NB4 (cell line): ENCODE results near the gene GSX1.

Source experiments
- DNase-seq: peaks from one replicate; pipeline ENCODE4 v3.0.0; 2010; ENCODE audit warnings: low read depth
- H3K4me3 ChIP-seq: one replicate; pipeline ENCODE4 v1.5.1; 2011; ENCODE audit warnings: mild to moderate bottlenecking, low read depth, low read length, moderate library complexity
- MYC ChIP-seq: IDR thresholded peaks from 2 replicates; pipeline ENCODE4 v1.6.1; 2011; ENCODE audit warnings: low read depth, low read length
- POLR2A ChIP-seq: IDR thresholded peaks from 2 replicates; pipeline ENCODE4 v1.6.1; 2011; ENCODE audit warnings: mild to moderate bottlenecking; ENCODE audit not compliant: insufficient read length; ENCODE audit errors: extremely low read depth
- TF ChIP-seq, protein P1 (sequence below): IDR thresholded peaks from one replicate; pipeline ENCODE4 v1.5.1; 2012; ENCODE audit warnings: low read depth, low read length
- TF ChIP-seq, protein P2 (sequence below): IDR thresholded peaks from 2 replicates; pipeline ENCODE4 v1.6.1; 2011; ENCODE audit warnings: low read depth, low read length

The GSX1 gene

DNA sequence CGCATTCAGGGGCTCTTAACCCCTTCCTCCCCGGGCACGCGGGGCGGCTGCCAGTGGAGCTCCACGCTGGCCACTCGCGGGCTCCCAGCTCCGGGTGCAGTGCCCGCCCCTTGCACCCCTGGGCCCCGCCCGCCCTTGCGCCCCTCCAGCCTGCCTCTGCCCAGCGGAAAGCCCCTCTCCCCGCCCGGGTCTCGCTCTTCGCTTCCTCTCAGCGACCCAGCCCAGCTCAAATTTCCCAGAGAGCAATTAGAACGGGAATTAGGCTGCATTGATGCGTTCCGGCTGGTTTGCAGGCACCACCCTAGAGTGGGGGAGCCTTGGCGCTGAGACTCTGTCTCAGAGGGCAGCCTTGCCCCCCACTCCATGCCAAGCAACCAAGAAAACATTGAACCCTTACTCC is 1.8 kb upstream of the GSX1 start:
- no peak overlapping the region for H3K4me3 ChIP-seq
- TF ChIP-seq, protein P1, sequence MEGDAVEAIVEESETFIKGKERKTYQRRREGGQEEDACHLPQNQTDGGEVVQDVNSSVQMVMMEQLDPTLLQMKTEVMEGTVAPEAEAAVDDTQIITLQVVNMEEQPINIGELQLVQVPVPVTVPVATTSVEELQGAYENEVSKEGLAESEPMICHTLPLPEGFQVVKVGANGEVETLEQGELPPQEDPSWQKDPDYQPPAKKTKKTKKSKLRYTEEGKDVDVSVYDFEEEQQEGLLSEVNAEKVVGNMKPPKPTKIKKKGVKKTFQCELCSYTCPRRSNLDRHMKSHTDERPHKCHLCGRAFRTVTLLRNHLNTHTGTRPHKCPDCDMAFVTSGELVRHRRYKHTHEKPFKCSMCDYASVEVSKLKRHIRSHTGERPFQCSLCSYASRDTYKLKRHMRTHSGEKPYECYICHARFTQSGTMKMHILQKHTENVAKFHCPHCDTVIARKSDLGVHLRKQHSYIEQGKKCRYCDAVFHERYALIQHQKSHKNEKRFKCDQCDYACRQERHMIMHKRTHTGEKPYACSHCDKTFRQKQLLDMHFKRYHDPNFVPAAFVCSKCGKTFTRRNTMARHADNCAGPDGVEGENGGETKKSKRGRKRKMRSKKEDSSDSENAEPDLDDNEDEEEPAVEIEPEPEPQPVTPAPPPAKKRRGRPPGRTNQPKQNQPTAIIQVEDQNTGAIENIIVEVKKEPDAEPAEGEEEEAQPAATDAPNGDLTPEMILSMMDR, result no peak
- TF ChIP-seq MYC, result no peak
- no peak for DNase-seq

DNA sequence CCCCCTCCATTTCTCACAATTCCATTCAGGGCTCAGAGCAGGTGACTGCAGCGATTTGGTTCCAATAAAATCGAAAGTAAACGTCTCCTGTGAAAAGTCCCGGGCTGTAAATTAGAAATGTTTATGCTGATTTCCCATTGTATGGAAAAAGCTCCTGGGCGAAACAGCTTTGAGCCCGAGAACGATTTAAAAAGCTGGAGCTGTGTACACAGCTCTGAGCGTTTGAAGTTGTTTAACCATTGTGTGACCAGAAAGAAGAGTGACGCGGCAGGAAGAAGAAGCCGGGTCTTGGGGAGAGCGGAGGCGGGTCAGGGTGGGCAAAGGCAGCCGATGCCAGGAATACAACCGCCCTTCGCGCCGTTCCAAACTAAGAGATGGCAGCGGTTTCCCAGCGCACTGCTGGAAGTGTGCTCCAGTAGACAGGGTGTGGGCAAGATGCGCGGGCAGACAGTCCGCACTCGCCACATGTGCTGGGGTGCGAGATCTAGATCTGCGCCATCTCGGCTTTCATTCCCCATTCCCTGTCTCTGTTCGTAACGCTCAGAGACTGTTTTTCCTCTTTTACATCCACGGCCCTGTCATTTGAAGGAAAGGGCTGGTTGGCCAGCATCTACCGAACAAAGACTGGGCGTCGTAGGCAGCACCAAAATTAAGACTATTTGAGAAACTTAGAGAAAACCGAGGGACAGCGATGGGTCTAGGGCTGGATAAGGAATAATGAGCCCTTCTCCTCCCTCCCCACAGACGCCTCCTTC is 960 bp upstream of the GSX1 start:
- DNase-seq, result no peak
- H3K4me3 ChIP-seq, result no peak overlapping the region
- no peak for TF ChIP-seq POLR2A

DNA sequence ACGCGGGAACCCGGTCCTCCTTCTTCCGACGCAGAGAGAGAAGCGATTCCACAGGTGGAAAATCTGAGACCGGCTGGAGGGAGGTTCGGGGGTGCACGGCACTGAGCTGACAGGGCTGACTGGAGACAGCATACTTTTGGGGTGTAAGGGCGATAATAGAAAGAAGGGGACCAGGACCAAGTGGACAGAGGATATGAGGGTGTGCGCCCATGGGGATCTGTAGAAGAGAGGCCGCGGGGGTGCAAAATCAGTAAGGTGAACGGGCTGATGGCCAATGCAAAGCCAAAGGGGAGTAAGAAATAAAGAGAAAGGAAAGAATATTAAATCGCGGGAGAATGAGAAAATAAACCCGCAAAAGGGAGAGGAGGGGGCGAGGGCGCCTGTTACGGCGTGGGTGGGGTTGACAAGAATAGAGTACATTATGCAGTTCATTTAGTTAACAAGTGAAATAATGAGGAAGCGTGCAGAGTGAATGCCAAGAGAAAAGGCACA is 336 bp upstream of the GSX1 start:
- no peak overlapping the region for H3K4me3 ChIP-seq
- no peak for DNase-seq
- TF ChIP-seq, protein P1, result no peak
- TF ChIP-seq, protein P2, sequence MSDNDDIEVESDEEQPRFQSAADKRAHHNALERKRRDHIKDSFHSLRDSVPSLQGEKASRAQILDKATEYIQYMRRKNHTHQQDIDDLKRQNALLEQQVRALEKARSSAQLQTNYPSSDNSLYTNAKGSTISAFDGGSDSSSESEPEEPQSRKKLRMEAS, result no peak
- TF ChIP-seq POLR2A, result no peak
- TF ChIP-seq MYC, result no peak

DNA sequence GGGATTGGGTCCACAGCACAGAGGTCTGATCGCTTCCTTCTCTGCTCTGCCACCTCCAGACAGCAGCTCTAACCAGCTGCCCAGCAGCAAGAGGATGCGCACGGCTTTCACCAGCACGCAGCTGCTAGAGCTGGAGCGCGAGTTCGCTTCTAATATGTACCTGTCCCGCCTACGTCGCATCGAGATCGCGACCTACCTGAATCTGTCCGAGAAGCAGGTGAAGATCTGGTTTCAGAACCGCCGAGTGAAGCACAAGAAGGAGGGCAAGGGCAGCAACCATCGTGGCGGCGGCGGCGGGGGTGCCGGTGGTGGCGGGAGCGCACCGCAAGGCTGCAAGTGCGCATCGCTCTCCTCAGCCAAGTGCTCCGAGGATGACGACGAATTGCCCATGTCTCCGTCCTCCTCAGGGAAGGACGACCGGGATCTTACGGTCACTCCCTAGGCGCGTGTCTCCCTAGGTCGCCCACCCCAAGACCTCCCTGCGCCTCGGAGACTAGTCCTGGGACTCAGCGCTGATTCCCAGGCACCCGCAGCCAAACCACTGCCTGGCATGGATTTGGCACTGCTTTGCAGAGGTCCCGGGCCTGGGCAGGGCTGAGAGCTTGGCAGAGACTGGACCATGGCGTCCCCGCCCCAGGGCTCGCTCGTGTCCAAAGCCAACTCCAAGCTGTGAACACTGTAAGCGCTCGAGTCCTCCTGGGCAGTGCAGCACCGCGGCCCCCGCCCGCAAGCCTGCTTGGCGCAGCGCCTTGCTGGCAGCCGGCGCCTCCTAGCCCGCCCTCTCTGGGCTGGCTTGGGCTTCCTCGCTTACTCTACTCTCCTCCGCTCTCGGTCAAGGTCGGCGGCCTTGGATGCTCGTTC is 1.5 kb downstream of the GSX1 start:
- DNase-seq, result no peak
- no peak overlapping the region for H3K4me3 ChIP-seq
- TF ChIP-seq, protein P1, result no peak
- no peak for TF ChIP-seq POLR2A

DNA sequence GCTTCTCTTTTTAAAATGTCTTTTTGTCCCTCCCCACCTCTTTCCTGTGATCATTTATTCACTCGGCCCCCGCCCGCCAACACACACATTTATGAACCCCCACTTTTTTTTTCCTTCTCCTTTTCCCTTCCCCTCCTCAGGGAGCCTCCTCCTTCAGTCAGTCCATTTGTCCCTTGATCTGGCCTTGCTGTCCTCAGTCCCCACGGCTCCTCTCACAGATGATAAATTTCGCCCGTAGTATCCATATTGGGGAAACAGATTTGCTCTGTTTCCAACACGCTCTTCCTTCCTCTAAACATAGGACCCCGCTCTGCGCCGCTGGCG is 2.0 kb downstream of the GSX1 start:
- TF ChIP-seq, protein P1, result no peak
- TF ChIP-seq MYC (no peak), POLR2A (no peak)
- TF ChIP-seq, protein P2, result no peak
- DNase-seq, result no peak
- H3K4me3 ChIP-seq, result no peak overlapping the region

DNA sequence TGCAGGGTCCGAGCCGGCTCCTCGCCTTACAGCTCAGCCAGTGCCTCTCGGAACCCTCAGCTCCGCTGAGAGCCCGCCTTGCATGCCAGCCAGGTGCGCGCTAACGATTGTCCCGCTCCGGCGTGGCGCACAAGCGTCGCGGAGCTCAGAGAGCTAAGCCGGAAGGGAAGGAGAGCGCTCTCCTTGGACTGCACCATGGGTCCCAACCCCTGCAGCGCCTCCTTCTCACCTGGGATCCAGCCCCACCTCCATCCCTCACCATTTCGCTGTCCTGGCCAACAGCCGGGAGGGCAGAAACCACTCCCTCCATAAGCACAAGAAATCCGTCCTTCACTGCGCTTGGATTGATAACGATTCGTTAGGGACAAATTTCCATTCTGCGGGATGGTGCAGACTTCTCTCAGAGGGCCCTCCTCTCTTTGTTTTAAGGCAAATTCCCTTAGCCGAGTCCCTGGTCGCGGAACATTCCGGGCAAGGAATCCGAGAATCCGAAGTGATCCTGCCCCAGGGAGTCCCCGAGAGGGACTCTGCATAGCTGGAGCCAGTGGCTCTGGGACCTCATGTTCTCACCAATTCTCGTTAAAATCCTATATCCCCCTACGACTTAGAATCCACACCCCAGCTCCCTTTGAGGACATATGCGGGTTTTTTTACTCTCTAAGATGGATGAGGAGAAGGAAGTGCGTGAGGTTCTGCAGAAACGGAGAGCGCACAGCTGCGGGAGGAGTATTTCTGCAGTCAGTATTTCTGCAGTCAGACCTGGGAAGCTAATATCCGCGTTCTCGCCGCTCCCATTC is 2.8 kb downstream of the GSX1 start:
- no peak for DNase-seq
- TF ChIP-seq, protein P1, result no peak
- TF ChIP-seq MYC (no peak), POLR2A (no peak)
- TF ChIP-seq, protein P2, result no peak
- no peak overlapping the region for H3K4me3 ChIP-seq
